ENCODE results near the gene CCDC40. TPM values are rescaled to one million over a fixed set of nuclear protein-coding genes. Genes with fewer than 3 reads are reported as not detected.

CCDC40 gene
- total RNA-seq, 1 experiment from 2014 or later, result 16.3 TPM

DNA sequence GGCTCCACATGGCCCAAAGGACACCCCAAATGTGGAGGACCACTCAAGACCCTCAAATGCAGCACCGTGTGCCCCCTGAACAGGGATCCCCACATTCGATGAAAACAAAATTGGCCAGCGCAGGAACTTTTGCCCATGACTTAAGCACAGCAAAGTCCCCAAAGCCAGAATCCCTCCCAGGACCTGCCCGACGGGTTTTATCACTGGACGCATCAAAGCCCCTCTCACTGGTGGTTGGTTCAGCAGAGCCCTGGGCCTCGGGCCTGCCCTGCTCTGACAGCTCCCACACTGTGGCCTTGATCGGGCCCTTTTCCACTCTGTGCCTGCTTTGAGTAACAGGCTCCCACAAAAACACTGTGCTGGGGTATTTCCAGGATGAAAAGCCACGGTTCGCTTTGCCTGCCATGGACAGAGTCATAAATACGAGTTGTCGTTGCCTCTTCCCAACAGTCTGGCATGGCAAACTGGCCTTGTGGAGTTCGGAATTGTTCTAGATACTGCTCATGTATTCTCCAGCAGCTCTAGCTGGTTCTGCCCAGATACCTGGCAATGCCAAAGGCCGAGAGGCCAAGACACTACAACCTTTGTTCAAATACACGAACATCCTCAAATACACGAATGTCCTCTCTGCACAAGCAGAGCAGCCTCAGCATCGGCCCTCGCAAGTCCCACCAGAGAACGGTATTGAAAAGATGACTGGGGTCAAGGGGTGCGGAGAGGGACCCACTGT lies 47.2 kb upstream of the CCDC40 start:
- Mint-ChIP-seq H3K4me3 (peak overlapping the region; percentile 34; the same call in 1 of the 2 replicates), H3K27ac (peak overlapping the region; percentile 91; the same call in 1 of the 2 replicates), H3K27me3 (ENCODE audit: low read depth) (no peaks in the 10 kb centered on the region), H3K9me3 (no peaks in the 10 kb centered on the region), H3K36me3 (no peaks in the 10 kb centered on the region), H3K4me1 (peaks cover 61% of the 10 kb centered on the region)
- no peak for ATAC-seq
- no peak for DNase-seq (ENCODE audit: low spot score)
- TF ChIP-seq, protein P1, sequence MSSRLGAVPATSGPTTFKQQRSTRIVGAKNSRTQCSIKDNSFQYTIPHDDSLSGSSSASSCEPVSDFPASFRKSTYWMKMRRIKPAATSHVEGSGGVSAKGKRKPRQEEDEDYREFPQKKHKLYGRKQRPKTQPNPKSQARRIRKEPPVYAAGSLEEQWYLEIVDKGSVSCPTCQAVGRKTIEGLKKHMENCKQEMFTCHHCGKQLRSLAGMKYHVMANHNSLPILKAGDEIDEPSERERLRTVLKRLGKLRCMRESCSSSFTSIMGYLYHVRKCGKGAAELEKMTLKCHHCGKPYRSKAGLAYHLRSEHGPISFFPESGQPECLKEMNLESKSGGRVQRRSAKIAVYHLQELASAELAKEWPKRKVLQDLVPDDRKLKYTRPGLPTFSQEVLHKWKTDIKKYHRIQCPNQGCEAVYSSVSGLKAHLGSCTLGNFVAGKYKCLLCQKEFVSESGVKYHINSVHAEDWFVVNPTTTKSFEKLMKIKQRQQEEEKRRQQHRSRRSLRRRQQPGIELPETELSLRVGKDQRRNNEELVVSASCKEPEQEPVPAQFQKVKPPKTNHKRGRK (CRISPR knock-in tag; IDR thresholded peaks at IDR 0.05; ENCODE audit: borderline replicate concordance), result no peak
- TF ChIP-seq FOXP1 (CRISPR knock-in tag; IDR thresholded peaks at IDR 0.05; ENCODE audit: borderline replicate concordance), result no peak
- TF ChIP-seq OVOL2 (CRISPR knock-in tag; IDR thresholded peaks at IDR 0.05; ENCODE audit: borderline replicate concordance), result no peak
- TF ChIP-seq, protein P2, sequence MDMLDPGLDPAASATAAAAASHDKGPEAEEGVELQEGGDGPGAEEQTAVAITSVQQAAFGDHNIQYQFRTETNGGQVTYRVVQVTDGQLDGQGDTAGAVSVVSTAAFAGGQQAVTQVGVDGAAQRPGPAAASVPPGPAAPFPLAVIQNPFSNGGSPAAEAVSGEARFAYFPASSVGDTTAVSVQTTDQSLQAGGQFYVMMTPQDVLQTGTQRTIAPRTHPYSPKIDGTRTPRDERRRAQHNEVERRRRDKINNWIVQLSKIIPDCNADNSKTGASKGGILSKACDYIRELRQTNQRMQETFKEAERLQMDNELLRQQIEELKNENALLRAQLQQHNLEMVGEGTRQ (CRISPR knock-in tag; IDR thresholded peaks at IDR 0.05), result no peak
- TF ChIP-seq, protein P3, sequence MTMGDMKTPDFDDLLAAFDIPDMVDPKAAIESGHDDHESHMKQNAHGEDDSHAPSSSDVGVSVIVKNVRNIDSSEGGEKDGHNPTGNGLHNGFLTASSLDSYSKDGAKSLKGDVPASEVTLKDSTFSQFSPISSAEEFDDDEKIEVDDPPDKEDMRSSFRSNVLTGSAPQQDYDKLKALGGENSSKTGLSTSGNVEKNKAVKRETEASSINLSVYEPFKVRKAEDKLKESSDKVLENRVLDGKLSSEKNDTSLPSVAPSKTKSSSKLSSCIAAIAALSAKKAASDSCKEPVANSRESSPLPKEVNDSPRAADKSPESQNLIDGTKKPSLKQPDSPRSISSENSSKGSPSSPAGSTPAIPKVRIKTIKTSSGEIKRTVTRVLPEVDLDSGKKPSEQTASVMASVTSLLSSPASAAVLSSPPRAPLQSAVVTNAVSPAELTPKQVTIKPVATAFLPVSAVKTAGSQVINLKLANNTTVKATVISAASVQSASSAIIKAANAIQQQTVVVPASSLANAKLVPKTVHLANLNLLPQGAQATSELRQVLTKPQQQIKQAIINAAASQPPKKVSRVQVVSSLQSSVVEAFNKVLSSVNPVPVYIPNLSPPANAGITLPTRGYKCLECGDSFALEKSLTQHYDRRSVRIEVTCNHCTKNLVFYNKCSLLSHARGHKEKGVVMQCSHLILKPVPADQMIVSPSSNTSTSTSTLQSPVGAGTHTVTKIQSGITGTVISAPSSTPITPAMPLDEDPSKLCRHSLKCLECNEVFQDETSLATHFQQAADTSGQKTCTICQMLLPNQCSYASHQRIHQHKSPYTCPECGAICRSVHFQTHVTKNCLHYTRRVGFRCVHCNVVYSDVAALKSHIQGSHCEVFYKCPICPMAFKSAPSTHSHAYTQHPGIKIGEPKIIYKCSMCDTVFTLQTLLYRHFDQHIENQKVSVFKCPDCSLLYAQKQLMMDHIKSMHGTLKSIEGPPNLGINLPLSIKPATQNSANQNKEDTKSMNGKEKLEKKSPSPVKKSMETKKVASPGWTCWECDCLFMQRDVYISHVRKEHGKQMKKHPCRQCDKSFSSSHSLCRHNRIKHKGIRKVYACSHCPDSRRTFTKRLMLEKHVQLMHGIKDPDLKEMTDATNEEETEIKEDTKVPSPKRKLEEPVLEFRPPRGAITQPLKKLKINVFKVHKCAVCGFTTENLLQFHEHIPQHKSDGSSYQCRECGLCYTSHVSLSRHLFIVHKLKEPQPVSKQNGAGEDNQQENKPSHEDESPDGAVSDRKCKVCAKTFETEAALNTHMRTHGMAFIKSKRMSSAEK (CRISPR knock-in tag; IDR thresholded peaks at IDR 0.05; ENCODE audit: borderline replicate concordance), result no peak
- TF ChIP-seq MXD4 (CRISPR knock-in tag; IDR thresholded peaks at IDR 0.05; ENCODE audit: borderline replicate concordance), result no peak
- TF ChIP-seq ZNF396 (CRISPR knock-in tag; IDR thresholded peaks at IDR 0.05; ENCODE audit: borderline replicate concordance), result no peak
- TF ChIP-seq ZNF121 (CRISPR knock-in tag; IDR thresholded peaks at IDR 0.05), result no peak
- TF ChIP-seq, protein P4, sequence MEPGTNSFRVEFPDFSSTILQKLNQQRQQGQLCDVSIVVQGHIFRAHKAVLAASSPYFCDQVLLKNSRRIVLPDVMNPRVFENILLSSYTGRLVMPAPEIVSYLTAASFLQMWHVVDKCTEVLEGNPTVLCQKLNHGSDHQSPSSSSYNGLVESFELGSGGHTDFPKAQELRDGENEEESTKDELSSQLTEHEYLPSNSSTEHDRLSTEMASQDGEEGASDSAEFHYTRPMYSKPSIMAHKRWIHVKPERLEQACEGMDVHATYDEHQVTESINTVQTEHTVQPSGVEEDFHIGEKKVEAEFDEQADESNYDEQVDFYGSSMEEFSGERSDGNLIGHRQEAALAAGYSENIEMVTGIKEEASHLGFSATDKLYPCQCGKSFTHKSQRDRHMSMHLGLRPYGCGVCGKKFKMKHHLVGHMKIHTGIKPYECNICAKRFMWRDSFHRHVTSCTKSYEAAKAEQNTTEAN (CRISPR knock-in tag; IDR thresholded peaks at IDR 0.05), result no peak
- TF ChIP-seq NFATC4 (CRISPR knock-in tag; IDR thresholded peaks at IDR 0.05), result no peak
- ChIA-PET POLR2A (no interaction called here), CTCF (interaction anchor here (1.5 to 2.4 kb wide), 2 partner anchors 19 to 177 kb away, joined by 4 to 7 read pairs; no protein-coding TSS in a partner anchor)

DNA sequence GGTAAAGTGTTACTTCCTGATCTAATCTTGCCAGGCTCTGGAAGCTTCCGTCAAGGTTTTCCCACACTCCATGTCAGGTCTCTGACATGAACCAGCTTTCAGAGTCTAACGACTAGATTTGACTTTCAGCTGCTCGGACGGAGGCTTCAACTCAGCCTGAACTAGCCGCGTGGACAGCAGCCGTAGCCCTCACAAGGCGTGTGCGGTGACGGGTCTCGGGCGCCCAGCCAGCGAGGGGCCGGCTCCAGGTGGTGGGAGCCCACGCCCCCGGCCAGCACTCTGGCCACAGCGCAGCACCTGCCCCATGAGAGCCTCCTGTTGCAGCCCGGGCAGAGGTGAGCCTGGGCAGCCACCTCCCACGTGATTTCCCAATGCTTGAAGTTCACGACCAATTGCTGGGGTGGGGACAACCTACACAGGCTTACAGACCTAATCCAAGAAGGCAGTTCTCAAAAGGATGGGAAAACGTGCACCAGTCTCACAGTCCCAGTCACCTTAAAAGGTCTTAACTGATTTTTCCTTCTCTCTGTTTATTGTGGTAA lies 46.3 kb upstream of the CCDC40 start:
- Mint-ChIP-seq H3K4me3 (no peak overlapping the region), H3K4me1 (peaks cover 59% of the 10 kb centered on the region), H3K27ac (no peak overlapping the region), H3K27me3 (ENCODE audit: low read depth) (no peaks in the 10 kb centered on the region), H3K9me3 (no peaks in the 10 kb centered on the region), H3K36me3 (no peaks in the 10 kb centered on the region)
- DNase-seq (ENCODE audit: low spot score) (no peak), ATAC-seq (no peak)
- TF ChIP-seq GABPB1 (CRISPR knock-in tag; IDR thresholded peaks at IDR 0.05), result peak; percentile 93
- TF ChIP-seq, protein P5, sequence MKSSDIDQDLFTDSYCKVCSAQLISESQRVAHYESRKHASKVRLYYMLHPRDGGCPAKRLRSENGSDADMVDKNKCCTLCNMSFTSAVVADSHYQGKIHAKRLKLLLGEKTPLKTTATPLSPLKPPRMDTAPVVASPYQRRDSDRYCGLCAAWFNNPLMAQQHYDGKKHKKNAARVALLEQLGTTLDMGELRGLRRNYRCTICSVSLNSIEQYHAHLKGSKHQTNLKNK (CRISPR knock-in tag; IDR thresholded peaks at IDR 0.05), result no peak
- POLR2A ChIA-PET, result no interaction called here
- CTCF ChIA-PET, result interaction anchor here (1.5 to 5.3 kb wide), 3 partner anchors 18 to 177 kb away, joined by 4 to 42 read pairs (median 7); no protein-coding TSS in a partner anchor

All from WTC11 (cell line).